Liver (tissue), 9 donors: ENCODE results near the gene ELK4. TPM values are rescaled to one million over a fixed set of nuclear protein-coding genes. Genes with fewer than 3 reads are reported as not detected.

Experiments
- DNase-seq: peaks from one replicate; pipeline ENCODE4 v3.0.0-alpha.2; 2017; ENCODE audit warnings: low spot score
- H3K27ac ChIP-seq, 2 donors: one replicate each; pipeline ENCODE4 v1.7.0; 2013; ENCODE audit warnings: inconsistent platforms in 2 of 2, low read length in 2 of 2, control low read depth in 1 of 2, low read depth in 1 of 2, mild to moderate bottlenecking in 1 of 2
- H3K27me3 ChIP-seq, 4 donors: one replicate each; pipeline versions ENCODE4 v1.6.1 to v1.7.0; 2013; ENCODE audit warnings: low read length in 3 of 4, inconsistent platforms in 1 of 4, mild to moderate bottlenecking in 1 of 4, moderate library complexity in 1 of 4; ENCODE audit not compliant: control insufficient read depth in 4 of 4, insufficient read depth in 4 of 4
- H3K36me3 ChIP-seq, 4 donors: one replicate each; pipeline versions ENCODE4 v1.6.1 to v1.7.0; 2013; ENCODE audit warnings: low read length in 3 of 4, mild to moderate bottlenecking in 3 of 4, low read depth in 1 of 4, moderate library complexity in 1 of 4; ENCODE audit not compliant: control insufficient read depth in 4 of 4, insufficient read depth in 3 of 4
- H3K4me1 ChIP-seq, 4 donors: one replicate each; pipeline versions ENCODE4 v1.6.1 to v1.7.0; 2013; ENCODE audit warnings: low read length in 3 of 4, mild to moderate bottlenecking in 3 of 4, moderate library complexity in 1 of 4; ENCODE audit not compliant: control insufficient read depth in 4 of 4, insufficient read depth in 4 of 4
- H3K4me3 ChIP-seq, 3 donors: one replicate each; pipeline versions ENCODE4 v1.6.1 to v1.7.0; 2013; ENCODE audit warnings: low read length in 3 of 3, control low read depth in 1 of 3, low read depth in 1 of 3, mild to moderate bottlenecking in 1 of 3
- H3K9ac ChIP-seq, 2 donors: one replicate each; pipeline ENCODE4 v1.7.0; 2013; ENCODE audit warnings: low read length in 2 of 2, mild to moderate bottlenecking in 2 of 2, moderate library complexity in 2 of 2, control low read depth in 1 of 2, low read depth in 1 of 2
- H3K9me3 ChIP-seq, 4 donors: one replicate each; pipeline versions ENCODE4 v1.6.1 to v1.7.0; 2013; ENCODE audit warnings: low read length in 3 of 4; ENCODE audit not compliant: control insufficient read depth in 4 of 4
- CTCF ChIP-seq: fragments of 150-350 bp; IDR thresholded peaks from 2 replicates; pipeline ENCODE4 v1.5.1; 2017; ENCODE audit warnings: improper control_type of control experiment, low read depth, low read length; ENCODE audit not compliant: missing input control
- EGR1 ChIP-seq, 2 donors: IDR thresholded peaks; 2 replicates each; pipeline ENCODE4 v1.6.1; 2016 to 2018; ENCODE audit warnings: antibody characterized with exemption in 2 of 2, low read depth in 2 of 2
- FOXA1 ChIP-seq: IDR thresholded peaks from 2 replicates; pipeline ENCODE4 v1.6.1; 2016; ENCODE audit warnings: antibody characterized with exemption
- FOXA2 ChIP-seq: IDR thresholded peaks from 2 replicates; pipeline ENCODE4 v1.6.1; 2016; ENCODE audit warnings: antibody characterized with exemption
- GABPA ChIP-seq, 2 donors: IDR thresholded peaks in 1 of 2; conservative IDR thresholded peaks in 1 of 2; 2 replicates each; pipeline ENCODE4 v1.6.1; 2016; ENCODE audit warnings: antibody characterized with exemption in 2 of 2, mild to moderate bottlenecking in 1 of 2, moderate library complexity in 1 of 2
- HNF4A ChIP-seq, 2 donors: conservative IDR thresholded peaks; 2 replicates each; pipeline ENCODE4 v1.6.1; 2016; ENCODE audit warnings: antibody characterized with exemption in 2 of 2, mild to moderate bottlenecking in 2 of 2
- HNF4G ChIP-seq: IDR thresholded peaks from 2 replicates; pipeline ENCODE4 v1.6.1; 2016; ENCODE audit warnings: antibody characterized with exemption
- JUND ChIP-seq, 2 donors: IDR thresholded peaks; 2 replicates each; pipeline ENCODE4 v1.6.1; 2016; ENCODE audit warnings: antibody characterized with exemption in 2 of 2
- NR2F2 ChIP-seq: IDR thresholded peaks from 2 replicates; pipeline ENCODE4 v1.6.1; 2016; ENCODE audit warnings: antibody characterized with exemption
- RAD21 ChIP-seq, 2 donors: IDR thresholded peaks; 2 replicates each; pipeline ENCODE4 v1.6.1; 2016; ENCODE audit warnings: antibody characterized with exemption in 2 of 2, mild to moderate bottlenecking in 2 of 2
- REST ChIP-seq: IDR thresholded peaks from 2 replicates; pipeline ENCODE4 v1.6.1; 2016; ENCODE audit warnings: antibody characterized with exemption, mild to moderate bottlenecking
- RXRA ChIP-seq, 2 donors: IDR thresholded peaks; 2 replicates each; pipeline ENCODE4 v1.6.1; 2017 to 2018; ENCODE audit warnings: antibody characterized with exemption in 2 of 2, mild to moderate bottlenecking in 1 of 2
- SP1 ChIP-seq: IDR thresholded peaks from 2 replicates; pipeline ENCODE4 v1.6.1; 2018; ENCODE audit warnings: antibody characterized with exemption, mild to moderate bottlenecking
- TAF1 ChIP-seq: conservative IDR thresholded peaks from 2 replicates; pipeline ENCODE4 v1.6.1; 2016; ENCODE audit warnings: antibody characterized with exemption, mild to moderate bottlenecking
- YY1 ChIP-seq: IDR thresholded peaks from 2 replicates; pipeline ENCODE4 v1.6.1; 2016; ENCODE audit warnings: antibody characterized with exemption, mild to moderate bottlenecking
- WGBS: extraction: QIAGEN DNeasy Blood & Tissue Kit; methylation state at CpG from one replicate; pipeline ENCODE4 v1.1.7; 2013; 5-methylcytosine and 5-hydroxymethylcytosine counted together
- polyA plus RNA-seq, 2 donors: library from polyadenylated mRNA; stranded (reverse) in 1 of 2; unstranded in 1 of 2; fragments of 200-250 nt in 1 of 2; fragments of >200 nt in 1 of 2; fragmentation: Nextera tagmentation in 1 of 2; extraction: Ambion mirVana in 1 of 2; gene quantifications; one replicate each; pipeline versions ENCODE4 v1.2.1 to v1.2.3, GENCODE V29; 2013 to 2015
- total RNA-seq, 2 donors: library from RNA; depleted of rRNA; stranded (reverse); fragments of >200 nt; gene quantifications; one replicate each; pipeline ENCODE4 v1.2.3, GENCODE V29; 2014
- donor health status: healthy.
- donor health status: healthy.
- donor health status: healthy.
- donor health status: healthy.
- donor health status: healthy.

Gene ELK4
- total and polyA plus RNA-seq, 4 donors, result 3.5 to 20.2 (median 6.9) TPM

GRCh38 chr1:205567716-205568115 is 64.1 kb downstream of the ELK4 start (continued):
- TF ChIP-seq REST (no peak), FOXA2 (no peak)

GRCh38 chr1:205565799-205566198 is 66.0 kb downstream of the ELK4 start:
- H3K4me3 ChIP-seq, result no peak overlapping the region
- no peaks in the 10 kb centered on the region for H3K36me3 ChIP-seq
- peaks cover 0 to 7% (median 6%) of the 10 kb centered on the region in 4 donors for H3K9me3 ChIP-seq
- DNase-seq, result no peak
- H3K9ac ChIP-seq, result no peak overlapping the region
- peaks cover 0 to 4% (median 1%) of the 10 kb centered on the region in 4 donors for H3K4me1 ChIP-seq
- WGBS, result 39% methylated on average over 3 of the region's 3 CpGs
- TF ChIP-seq TAF1 (no peak), JUND (IDR thresholded peaks at IDR 0.05) (no peak), FOXA1 (no peak), SP1 (no peak), EGR1 (IDR thresholded peaks at IDR 0.05; ENCODE audit: low read depth in 2 of 2) (no peak), FOXA2 (no peak), RAD21 (IDR thresholded peaks at IDR 0.05) (no peak), GABPA (IDR thresholded peaks at IDR 0.05 in 1 of 2, conservative IDR thresholded peaks at IDR 0.05 in 1 of 2) (no peak), REST (no peak), YY1 (no peak), HNF4G (no peak), CTCF (no peak), HNF4A (conservative IDR thresholded peaks at IDR 0.05) (no peak), RXRA (IDR thresholded peaks at IDR 0.05) (no peak), NR2F2 (no peak)
- no peak overlapping the region for H3K27ac ChIP-seq
- H3K27me3 ChIP-seq, result peaks cover 0 to 8% (median under 1%) of the 10 kb centered on the region in 4 donors
